Ovary (tissue), 10 donors: ENCODE measurements around the gene CCDC179. TPM values are rescaled to one million over a fixed set of nuclear protein-coding genes. Genes with fewer than 3 reads are reported as not detected.

Experiments
- DNase-seq, 5 donors: peaks; one replicate each; pipeline ENCODE4 v3.0.0-alpha.2; 2019 to 2020
- H3K27ac ChIP-seq, 2 donors: fragments of 200-600 bp; one replicate each; pipeline versions ENCODE4 v1.5.1 to v1.8.0; 2019 to 2022
- H3K27me3 ChIP-seq: fragments of 200-600 bp; one replicate; pipeline ENCODE4 v1.8.0; 2022
- H3K36me3 ChIP-seq: fragments of 200-600 bp; sonication (generic); one replicate; pipeline ENCODE4 v1.5.1; 2019
- H3K4me1 ChIP-seq: one replicate; pipeline ENCODE4 v1.8.1; 2013; ENCODE audit warnings: mild to moderate bottlenecking, moderate library complexity; ENCODE audit not compliant: insufficient read depth
- H3K4me3 ChIP-seq: fragments of 200-600 bp; sonication (generic); one replicate; pipeline ENCODE4 v1.5.1; 2017
- H3K9me3 ChIP-seq, 2 donors: fragments of 200-600 bp in 1 of 2; sonication (generic) in 1 of 2; one replicate each; pipeline versions ENCODE4 v1.5.1 to v1.8.1; 2013 to 2019; ENCODE audit warnings: mild to moderate bottlenecking in 1 of 2, moderate library complexity in 1 of 2
- EP300 ChIP-seq: sonication (generic); formaldehyde crosslinking; IDR thresholded peaks from one replicate; pipeline ENCODE4 v1.6.1; 2017; ENCODE audit warnings: antibody characterized with exemption
- POLR2A ChIP-seq: fragments of 450-650 bp; IDR thresholded peaks from one replicate; pipeline ENCODE4 v1.6.1; 2017; ENCODE audit warnings: antibody characterized with exemption, mild to moderate bottlenecking, moderate library complexity
- WGBS, 3 donors: extraction: QIAGEN DNeasy Blood & Tissue Kit in 1 of 3; methylation state at CpG; one replicate each; pipeline versions ENCODE4 v1.1.5 to v1.1.7; 2013 to 2017; 5-methylcytosine and 5-hydroxymethylcytosine counted together
- intact Hi-C, 4 donors: fragments of 100-400 bp; cut with DNase I; formaldehyde crosslinking; loops; one replicate each; pipeline versions ENCODE4 v1.11.0 to v1.15.1; 2022 to 2023
- long read RNA-seq, 3 donors: library from polyadenylated mRNA in 2 of 3; unstranded in 2 of 3; transcript quantifications; one replicate each; pipeline ENCODE4 v2.0.0 and lab custom pipeline, GENCODE V29; 2021 to 2026
- polyA plus RNA-seq, 2 donors: library from polyadenylated mRNA; stranded (reverse); fragments of 200-250 nt in 1 of 2; fragments of 350-450 nt in 1 of 2; fragmentation: Illumina TruSeq in 1 of 2; extraction: RNeasy Lipid Tissue Mini Kit (QIAGEN cat#74804) in 1 of 2; gene quantifications; one replicate each; pipeline ENCODE4 v1.2.3, GENCODE V29; 2013 to 2014
- total RNA-seq, 7 donors: library from RNA; depleted of rRNA in 2 of 7; stranded (reverse); fragments of >200 nt in 2 of 7; fragmentation: NEBNext Ultra II Directional in 3 of 7; extraction: Animal tissue kit (Norgen Biotek cat#: 25700) in 3 of 7; gene quantifications; one replicate each; pipeline versions ENCODE4 v1.1.0 to v1.2.4, GENCODE V29; 2016 to 2023
- TF ChIP-seq, protein P1 (sequence below), 3 donors: fragments of 450-650 bp in 2 of 3; fragments of 200-600 bp in 1 of 3; IDR thresholded peaks; one replicate each; pipeline versions ENCODE4 v1.5.1 to v1.8.0; 2016 to 2022; ENCODE audit warnings: antibody characterized with exemption in 3 of 3, mild to moderate bottlenecking in 1 of 3
- donor health status: DM: no; HTN: no; CAD: no; lungs with moderate emphysema.
- donor health status: DM: no; HTN: no; CAD: no.
- donor health status: Bipolar disorder and iron deficiency.
- donor health status: DM: yes; HTN: yes; CAD: no.
- donor health status: DM: no; HTN: no; CAD: no.
- donor health status: DM: yes; HTN: yes; CAD: no.

The CCDC179 gene
- total RNA-seq (not detected), polyA plus RNA-seq (not detected)
- long read RNA-seq, donor 1, partial matches to known transcripts, result 0 of 1 reads
- long read RNA-seq, donor 1, other reads (novel, unspliced or antisense), result 1 of 1 reads
- long read RNA-seq, donor 2, result 0 reads
- long read RNA-seq, donor 3, result 0 reads

DNA sequence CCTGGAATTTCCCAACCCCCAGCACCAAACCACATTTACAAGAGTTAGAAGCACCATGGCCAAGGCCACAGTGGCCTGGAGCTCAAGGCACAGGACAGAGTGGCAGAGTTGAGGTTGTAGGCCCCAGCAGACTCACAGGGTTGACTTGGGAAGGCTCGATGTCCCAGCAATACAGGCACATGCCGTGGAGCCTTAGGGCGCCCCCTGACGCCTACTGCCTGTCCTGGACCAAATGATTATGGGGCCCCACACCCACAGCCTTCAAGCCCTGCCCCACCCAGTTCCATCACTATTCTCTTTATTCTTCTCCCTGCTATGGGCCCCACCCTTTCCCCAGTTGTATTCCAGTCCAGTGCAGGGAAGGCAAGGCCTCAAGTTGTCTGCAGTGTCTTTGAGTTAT lies at the start of gene CCDC179:
TSS of gene CCDC179 (minus strand) at position 234 of the 400 bp plus-strand sequence. CDS start at position 181, 53 bp downstream.
- TF ChIP-seq, protein P1, sequence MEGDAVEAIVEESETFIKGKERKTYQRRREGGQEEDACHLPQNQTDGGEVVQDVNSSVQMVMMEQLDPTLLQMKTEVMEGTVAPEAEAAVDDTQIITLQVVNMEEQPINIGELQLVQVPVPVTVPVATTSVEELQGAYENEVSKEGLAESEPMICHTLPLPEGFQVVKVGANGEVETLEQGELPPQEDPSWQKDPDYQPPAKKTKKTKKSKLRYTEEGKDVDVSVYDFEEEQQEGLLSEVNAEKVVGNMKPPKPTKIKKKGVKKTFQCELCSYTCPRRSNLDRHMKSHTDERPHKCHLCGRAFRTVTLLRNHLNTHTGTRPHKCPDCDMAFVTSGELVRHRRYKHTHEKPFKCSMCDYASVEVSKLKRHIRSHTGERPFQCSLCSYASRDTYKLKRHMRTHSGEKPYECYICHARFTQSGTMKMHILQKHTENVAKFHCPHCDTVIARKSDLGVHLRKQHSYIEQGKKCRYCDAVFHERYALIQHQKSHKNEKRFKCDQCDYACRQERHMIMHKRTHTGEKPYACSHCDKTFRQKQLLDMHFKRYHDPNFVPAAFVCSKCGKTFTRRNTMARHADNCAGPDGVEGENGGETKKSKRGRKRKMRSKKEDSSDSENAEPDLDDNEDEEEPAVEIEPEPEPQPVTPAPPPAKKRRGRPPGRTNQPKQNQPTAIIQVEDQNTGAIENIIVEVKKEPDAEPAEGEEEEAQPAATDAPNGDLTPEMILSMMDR (IDR thresholded peaks at IDR 0.05), result no peak
- TF ChIP-seq EP300, result no peak
- no peak for TF ChIP-seq POLR2A
- H3K4me3 ChIP-seq, result no peak within 1 kb of the TSS
- intact Hi-C loops, result no loop called here
- 91 to 97% (median 95%) methylated on average over 4 of the region's 4 CpGs for WGBS, 3 donors
- no peaks in the 10 kb centered on the region for H3K9me3 ChIP-seq
- H3K4me1 ChIP-seq, result no peaks in the 10 kb centered on the region
- H3K27ac ChIP-seq, result no peak within 1 kb of the TSS
- no peaks in the 10 kb centered on the region for H3K36me3 ChIP-seq
- DNase-seq, result no peak
- no peaks in the 10 kb centered on the region for H3K27me3 ChIP-seq

DNA sequence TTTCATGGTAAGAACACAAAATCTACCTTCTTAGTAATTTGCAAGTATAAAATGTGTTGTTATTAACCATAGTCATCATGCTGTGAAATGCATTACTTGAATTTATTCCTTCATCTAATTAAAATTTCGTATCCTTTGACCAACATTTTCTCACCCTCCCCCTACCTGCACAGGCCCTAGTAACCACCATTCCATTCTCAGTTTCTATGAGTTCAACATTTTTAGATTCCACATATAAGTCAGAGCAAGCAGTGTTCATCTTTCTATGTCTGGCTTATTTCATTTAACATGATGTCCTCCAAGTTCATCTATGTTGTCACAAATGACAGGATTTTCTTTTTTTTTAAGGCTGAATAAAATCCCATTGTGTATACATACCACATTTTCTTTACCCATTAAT lies 43.5 kb upstream of the CCDC179 start:
- no peak overlapping the region for H3K27ac ChIP-seq
- intact Hi-C loops, result no loop called here
- no peaks in the 10 kb centered on the region for H3K9me3 ChIP-seq
- no peak for TF ChIP-seq EP300
- TF ChIP-seq, protein P1 (IDR thresholded peaks at IDR 0.05), result no peak
- TF ChIP-seq POLR2A, result no peak
- H3K4me1 ChIP-seq, result no peaks in the 10 kb centered on the region
- DNase-seq, result no peak
- no peak overlapping the region for H3K4me3 ChIP-seq
- H3K36me3 ChIP-seq, result no peaks in the 10 kb centered on the region
- 92 to 97% (median 95%) methylated on average over 1 of the region's 1 CpG for WGBS, 3 donors
- no peaks in the 10 kb centered on the region for H3K27me3 ChIP-seq

DNA sequence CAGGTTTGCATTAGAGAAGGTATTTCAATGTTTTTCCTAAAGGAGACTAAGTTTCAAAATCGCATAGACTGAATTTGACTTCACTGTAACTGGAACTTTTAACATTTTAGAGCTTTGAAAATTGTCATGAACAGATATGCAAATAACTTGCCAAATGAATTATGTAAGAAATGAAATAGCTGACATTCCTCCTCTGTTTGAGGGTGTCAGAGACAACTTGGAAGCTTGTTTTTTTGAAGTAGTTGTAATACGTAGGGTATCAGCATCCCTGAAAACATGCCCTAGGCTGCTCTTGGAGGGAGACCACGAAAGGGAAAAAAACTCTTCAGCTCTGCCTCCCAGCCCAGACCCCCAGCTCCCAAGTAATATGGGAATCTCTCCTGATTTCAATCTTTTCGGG lies 41.3 kb upstream of the CCDC179 start:
- intact Hi-C loops, result no loop called here
- Histone ChIP-seq H3K27ac (no peak overlapping the region), H3K27me3 (no peaks in the 10 kb centered on the region), H3K9me3 (no peaks in the 10 kb centered on the region), H3K4me3 (no peak overlapping the region), H3K36me3 (no peaks in the 10 kb centered on the region), H3K4me1 (no peaks in the 10 kb centered on the region)
- 39 to 50% (median 45%) methylated on average over 4 of the region's 4 CpGs for WGBS, 3 donors
- no peak for DNase-seq
- TF ChIP-seq POLR2A, result no peak
- TF ChIP-seq, protein P1 (IDR thresholded peaks at IDR 0.05), result no peak
- TF ChIP-seq EP300, result no peak

DNA sequence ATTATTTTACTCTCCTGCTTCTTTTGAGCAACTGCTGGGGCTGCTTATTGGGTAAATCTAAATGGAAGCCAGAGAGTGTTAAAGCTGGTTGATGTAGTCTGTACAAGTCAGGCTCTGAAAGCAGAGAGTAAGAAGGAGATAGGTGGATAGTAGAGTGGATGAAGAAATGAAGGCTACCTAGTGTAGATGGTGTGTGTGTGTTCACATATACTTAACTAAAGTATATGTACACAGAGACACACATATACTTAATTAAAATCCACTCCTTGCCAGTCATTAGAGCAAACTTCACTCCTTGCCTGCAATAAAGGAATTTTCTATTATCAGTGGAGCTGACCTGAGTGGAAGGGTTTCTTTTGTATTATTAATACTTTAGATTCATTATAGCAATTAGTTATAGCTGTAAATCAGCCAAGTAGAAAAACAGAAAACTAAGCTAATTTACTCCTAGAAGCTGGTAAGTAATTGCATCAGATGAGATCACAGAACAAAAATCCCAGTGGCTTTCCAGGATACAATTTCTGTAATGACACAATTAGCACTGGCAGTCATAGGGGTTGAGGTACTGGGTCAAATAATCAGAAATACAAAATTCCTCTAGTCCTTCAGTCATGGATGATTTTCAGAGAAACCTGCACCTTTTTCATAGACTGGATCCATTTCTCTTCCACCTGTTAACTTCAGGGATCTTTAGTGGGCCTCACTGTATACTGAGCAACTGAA lies 40.7 kb upstream of the CCDC179 start:
- H3K4me1 ChIP-seq, result no peaks in the 10 kb centered on the region

More for the DNA sequence above, 40.7 kb upstream of the CCDC179 start:
- TF ChIP-seq POLR2A (no peak), EP300 (no peak)
- TF ChIP-seq, protein P1 (IDR thresholded peaks at IDR 0.05), result no peak
- no peak overlapping the region for H3K27ac ChIP-seq
- H3K9me3 ChIP-seq, result no peaks in the 10 kb centered on the region
- no peak for DNase-seq
- intact Hi-C loops, result no loop called here
- no peaks in the 10 kb centered on the region for H3K27me3 ChIP-seq
- no peaks in the 10 kb centered on the region for H3K36me3 ChIP-seq
- no peak overlapping the region for H3K4me3 ChIP-seq
